ENCODE measurements around the gene SLC25A19.
"Not testable (repeated sequence)": the region's sequence is repeated elsewhere in the genome, so short reads cannot be mapped to it uniquely, and the experiment has no call there.

SLC25A19 gene

GRCh38 chr17:75289832-75290337 lies 652 bp upstream of the SLC25A19 start:
- H3K27me3 ChIP-seq: no peaks in the 10 kb centered on the region
- no peaks in the 10 kb centered on the region for H3K9me3 ChIP-seq
- H3K4me3 ChIP-seq (ENCODE audit: low read depth in 1 of 2, low read length in 1 of 2): peak overlapping the region; percentile 79 to 98
- peak overlapping the region; percentile 95 for H3K27ac ChIP-seq
- TF ChIP-seq, protein P1, sequence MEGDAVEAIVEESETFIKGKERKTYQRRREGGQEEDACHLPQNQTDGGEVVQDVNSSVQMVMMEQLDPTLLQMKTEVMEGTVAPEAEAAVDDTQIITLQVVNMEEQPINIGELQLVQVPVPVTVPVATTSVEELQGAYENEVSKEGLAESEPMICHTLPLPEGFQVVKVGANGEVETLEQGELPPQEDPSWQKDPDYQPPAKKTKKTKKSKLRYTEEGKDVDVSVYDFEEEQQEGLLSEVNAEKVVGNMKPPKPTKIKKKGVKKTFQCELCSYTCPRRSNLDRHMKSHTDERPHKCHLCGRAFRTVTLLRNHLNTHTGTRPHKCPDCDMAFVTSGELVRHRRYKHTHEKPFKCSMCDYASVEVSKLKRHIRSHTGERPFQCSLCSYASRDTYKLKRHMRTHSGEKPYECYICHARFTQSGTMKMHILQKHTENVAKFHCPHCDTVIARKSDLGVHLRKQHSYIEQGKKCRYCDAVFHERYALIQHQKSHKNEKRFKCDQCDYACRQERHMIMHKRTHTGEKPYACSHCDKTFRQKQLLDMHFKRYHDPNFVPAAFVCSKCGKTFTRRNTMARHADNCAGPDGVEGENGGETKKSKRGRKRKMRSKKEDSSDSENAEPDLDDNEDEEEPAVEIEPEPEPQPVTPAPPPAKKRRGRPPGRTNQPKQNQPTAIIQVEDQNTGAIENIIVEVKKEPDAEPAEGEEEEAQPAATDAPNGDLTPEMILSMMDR (IDR thresholded peaks at IDR 0.05): peak; percentile 75
- peaks cover 5% of the 10 kb centered on the region for H3K36me3 ChIP-seq
- H3K4me1 ChIP-seq (ENCODE audit: control insufficient read depth in 1 of 2, insufficient read depth in 1 of 2, low read depth in 1 of 2, low read length in 1 of 2): peaks cover 25 to 36% of the 10 kb centered on the region in 2 experiments

DNA sequence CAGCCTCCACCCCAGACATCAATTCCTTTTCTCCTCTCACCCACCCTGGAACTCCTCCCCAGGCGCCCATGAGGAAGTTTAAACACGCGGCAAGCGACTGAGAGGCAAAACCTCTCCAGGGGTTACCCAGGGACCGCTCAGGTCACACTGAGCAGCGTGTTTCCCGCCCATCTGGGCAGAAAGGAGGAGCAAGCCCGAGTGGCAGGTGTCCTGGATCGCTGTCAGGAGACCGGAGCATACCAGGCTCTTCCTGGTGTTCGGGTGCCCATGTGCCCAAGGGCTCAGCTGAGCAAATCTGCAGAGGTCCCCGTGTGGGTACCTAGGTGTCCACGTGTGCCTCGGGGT lies 491 bp downstream of the SLC25A19 start:
- H3K27ac ChIP-seq: peak overlapping the region; percentile 95
- no peaks in the 10 kb centered on the region for H3K27me3 ChIP-seq
- H3K9me3 ChIP-seq: no peaks in the 10 kb centered on the region
- H3K4me3 ChIP-seq (ENCODE audit: low read depth in 1 of 2, low read length in 1 of 2): peak overlapping the region; percentile 79 to 98
- H3K4me1 ChIP-seq (ENCODE audit: control insufficient read depth in 1 of 2, insufficient read depth in 1 of 2, low read depth in 1 of 2, low read length in 1 of 2): peaks cover 17 to 25% of the 10 kb centered on the region in 2 experiments
- H3K36me3 ChIP-seq: peaks cover 5% of the 10 kb centered on the region
- TF ChIP-seq, protein P1 (IDR thresholded peaks at IDR 0.05): no peak

DNA sequence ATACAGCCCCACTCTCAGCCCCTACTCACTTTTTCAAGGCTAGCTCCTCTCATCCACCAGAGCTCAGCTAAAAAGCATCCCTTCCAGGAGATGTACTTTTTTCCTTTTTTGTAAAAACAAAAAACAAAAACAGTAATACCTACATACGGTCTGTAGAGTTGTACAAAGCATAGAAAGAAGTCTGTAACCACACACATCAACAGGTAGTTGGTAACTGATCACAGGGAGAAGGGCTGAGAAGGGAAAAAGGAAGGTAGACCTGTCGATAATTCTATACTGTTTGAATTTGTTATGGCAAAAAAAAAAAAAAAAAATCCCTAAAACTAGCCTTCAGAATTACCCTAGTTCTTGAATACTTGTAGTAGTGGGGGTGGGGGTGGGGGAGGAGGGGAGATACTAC lies 874 bp downstream of the SLC25A19 start:
- TF ChIP-seq, protein P1 (IDR thresholded peaks at IDR 0.05): no peak
- H3K27me3 ChIP-seq: no peaks in the 10 kb centered on the region
- H3K36me3 ChIP-seq: peaks cover 5% of the 10 kb centered on the region
- H3K4me1 ChIP-seq (ENCODE audit: control insufficient read depth in 1 of 2, insufficient read depth in 1 of 2, low read depth in 1 of 2, low read length in 1 of 2): peaks cover 17 to 25% of the 10 kb centered on the region in 2 experiments
- no peak overlapping the region for H3K4me3 ChIP-seq (ENCODE audit: low read depth in 1 of 2, low read length in 1 of 2)
- H3K27ac ChIP-seq: peak overlapping the region; percentile 95
- H3K9me3 ChIP-seq: no peaks in the 10 kb centered on the region

- TF ChIP-seq, protein P1 (IDR thresholded peaks at IDR 0.05): no peak
- no peak overlapping the region for H3K4me3 ChIP-seq (ENCODE audit: low read depth in 1 of 2, low read length in 1 of 2)
- no peak overlapping the region for H3K27ac ChIP-seq
- no peaks in the 10 kb centered on the region for H3K27me3 ChIP-seq
- H3K36me3 ChIP-seq: peaks cover 5% of the 10 kb centered on the region
- no peaks in the 10 kb centered on the region for H3K9me3 ChIP-seq
- peaks cover 15 to 17% of the 10 kb centered on the region in 2 experiments for H3K4me1 ChIP-seq (ENCODE audit: control insufficient read depth in 1 of 2, insufficient read depth in 1 of 2, low read depth in 1 of 2, low read length in 1 of 2)
Observed at GRCh38 chr17:75287221-75287620, 2.0 kb downstream of the SLC25A19 start.

DNA sequence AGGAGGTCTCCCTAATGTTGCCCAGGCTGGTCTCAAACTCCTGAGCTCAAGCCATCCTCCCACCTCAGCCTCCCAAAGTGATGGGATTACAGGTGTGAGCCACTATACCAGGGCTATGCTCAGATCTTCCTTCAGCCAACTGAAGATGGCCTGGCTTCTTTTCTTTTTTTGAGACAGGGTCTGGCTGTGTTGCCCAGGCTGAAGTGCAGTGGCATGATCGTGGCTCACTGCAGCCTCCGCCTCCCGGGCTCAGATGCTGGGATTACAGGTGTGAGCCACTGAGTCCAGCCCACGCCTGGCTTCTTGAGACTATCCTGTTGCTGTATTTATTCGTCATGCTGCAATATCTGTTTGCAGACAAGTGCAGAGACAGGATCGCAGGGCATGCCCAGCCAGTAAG lies 4.1 kb downstream of the SLC25A19 start:
- H3K4me1 ChIP-seq (ENCODE audit: control insufficient read depth in 1 of 2, insufficient read depth in 1 of 2, low read depth in 1 of 2, low read length in 1 of 2): peaks cover 7 to 10% of the 10 kb centered on the region in 2 experiments
- H3K27ac ChIP-seq: no peak overlapping the region
- peaks cover 5% of the 10 kb centered on the region for H3K36me3 ChIP-seq
- H3K4me3 ChIP-seq (ENCODE audit: low read depth in 1 of 2, low read length in 1 of 2): no peak overlapping the region
- H3K27me3 ChIP-seq: no peaks in the 10 kb centered on the region
- TF ChIP-seq, protein P1 (IDR thresholded peaks at IDR 0.05): no peak
- no peaks in the 10 kb centered on the region for H3K9me3 ChIP-seq

- not testable (repeated sequence) for H3K27ac ChIP-seq; H3K9me3 ChIP-seq; H3K36me3 ChIP-seq; H3K4me1 ChIP-seq (ENCODE audit: control insufficient read depth in 1 of 2, insufficient read depth in 1 of 2, low read depth in 1 of 2, low read length in 1 of 2); H3K4me3 ChIP-seq (ENCODE audit: low read depth in 1 of 2, low read length in 1 of 2); H3K27me3 ChIP-seq
Observed at GRCh38 chr17:75280189-75280588, 9.0 kb downstream of the SLC25A19 start.

Data from neutrophil (primary cell).